Colonic mucosa (tissue), 4 donors: ENCODE data around the gene MUS81. TPM values are rescaled to one million over a fixed set of nuclear protein-coding genes. Genes with fewer than 3 reads are reported as not detected.

Experiments used
- DNase-seq: peaks from one replicate; pipeline ENCODE4 v3.0.0-alpha.2; 2020
- H3K27ac ChIP-seq: fragments of 200-600 bp; one replicate; pipeline ENCODE4 v1.8.0; 2021
- H3K27me3 ChIP-seq: fragments of 200-600 bp; one replicate; pipeline ENCODE4 v1.8.0; 2021
- H3K36me3 ChIP-seq: fragments of 200-600 bp; one replicate; pipeline ENCODE4 v1.8.0; 2021
- H3K4me1 ChIP-seq: fragments of 200-600 bp; one replicate; pipeline ENCODE4 v1.8.0; 2021; ENCODE audit warnings: mild to moderate bottlenecking
- H3K4me3 ChIP-seq: fragments of 200-600 bp; one replicate; pipeline ENCODE4 v1.8.0; 2021
- H3K9ac ChIP-seq, 2 donors: one replicate each; pipeline ENCODE4 v1.7.0; 2013; ENCODE audit warnings: control low read depth in 2 of 2, low read depth in 2 of 2, low read length in 2 of 2
- H3K9me3 ChIP-seq: fragments of 200-600 bp; one replicate; pipeline ENCODE4 v1.8.0; 2021
- intact Hi-C: fragments of 100-400 bp; cut with DNase I; formaldehyde crosslinking; loops from one replicate; pipeline ENCODE4 v1.14.1; 2022
- total RNA-seq, 2 donors: library from RNA; stranded (reverse); fragmentation: NEBNext Ultra II Directional in 1 of 2; extraction: Animal tissue kit (Norgen Biotek cat#: 25700) in 1 of 2; gene quantifications; one replicate each; pipeline ENCODE4 v1.2.1, GENCODE V29; 2021
- TF ChIP-seq, protein P1 (sequence below): fragments of 200-600 bp; IDR thresholded peaks from one replicate; pipeline ENCODE4 v1.8.0; 2022; ENCODE audit warnings: antibody characterized with exemption, mild to moderate bottlenecking
- donor health status: healthy.
- donor health status: DM: no; HTN: no; CAD: no.
- donor health status: DM: no; HTN: no; CAD: no.

The MUS81 gene
- total RNA-seq, 2 donors from 2014 or later = 47.2 to 62.5 TPM

DNA sequence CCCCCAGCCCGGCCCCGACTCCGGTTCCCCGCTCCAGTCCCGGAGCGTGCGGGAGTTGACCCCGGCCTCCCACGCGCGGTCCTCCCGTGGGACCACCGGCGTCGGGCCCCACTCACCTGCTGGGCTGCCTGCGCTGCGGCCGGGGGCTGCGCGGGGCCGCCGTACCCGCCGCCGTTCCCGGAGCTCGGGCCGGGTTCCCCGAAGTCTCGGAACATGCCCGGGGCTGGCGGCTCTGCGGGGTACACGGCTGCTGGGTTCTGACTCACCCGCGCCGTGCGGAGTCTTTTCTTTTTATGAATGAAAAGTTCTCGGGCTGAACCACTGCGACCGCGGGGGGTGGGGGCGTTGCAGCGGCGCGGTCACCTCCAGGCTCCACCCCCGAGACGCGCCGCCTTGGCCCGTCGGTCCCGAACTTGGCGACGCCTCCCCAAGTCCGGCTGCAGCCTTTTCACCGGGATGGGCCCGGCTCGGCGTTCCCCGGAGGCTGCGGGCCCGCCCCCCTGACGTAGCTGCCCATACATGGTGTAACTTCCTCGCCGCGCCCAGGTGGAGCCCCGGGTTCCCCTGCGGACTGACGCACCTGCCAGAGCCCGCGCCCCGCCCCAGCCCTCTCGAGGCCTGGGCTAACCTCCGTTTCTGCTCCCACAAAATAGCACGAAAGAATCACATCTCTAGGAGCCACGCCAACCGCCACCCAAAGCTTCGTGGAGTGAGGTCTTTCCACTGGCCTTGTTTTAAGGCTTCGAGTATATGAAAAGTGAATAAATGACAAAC, 40.1 kb downstream of the MUS81 start, which contains the start of gene FOSL1:
Gene FOSL1 (minus strand): TSS at position 264 of the 774 bp plus-strand sequence. CDS start 49 bp downstream, at position 215.
- Histone ChIP-seq H3K4me3 (peak within 1 kb of the TSS; percentile 53), H3K9ac (peak within 1 kb of the TSS; percentile 51), H3K9me3 (no peaks in the 10 kb centered on the region), H3K27me3 (no peaks in the 10 kb centered on the region), H3K36me3 (no peaks in the 10 kb centered on the region), H3K27ac (peak within 1 kb of the TSS; percentile 34), H3K4me1 (peaks cover 9% of the 10 kb centered on the region)
- intact Hi-C loops = no loop called here
- DNase-seq = peak; percentile 96
- TF ChIP-seq, protein P1, sequence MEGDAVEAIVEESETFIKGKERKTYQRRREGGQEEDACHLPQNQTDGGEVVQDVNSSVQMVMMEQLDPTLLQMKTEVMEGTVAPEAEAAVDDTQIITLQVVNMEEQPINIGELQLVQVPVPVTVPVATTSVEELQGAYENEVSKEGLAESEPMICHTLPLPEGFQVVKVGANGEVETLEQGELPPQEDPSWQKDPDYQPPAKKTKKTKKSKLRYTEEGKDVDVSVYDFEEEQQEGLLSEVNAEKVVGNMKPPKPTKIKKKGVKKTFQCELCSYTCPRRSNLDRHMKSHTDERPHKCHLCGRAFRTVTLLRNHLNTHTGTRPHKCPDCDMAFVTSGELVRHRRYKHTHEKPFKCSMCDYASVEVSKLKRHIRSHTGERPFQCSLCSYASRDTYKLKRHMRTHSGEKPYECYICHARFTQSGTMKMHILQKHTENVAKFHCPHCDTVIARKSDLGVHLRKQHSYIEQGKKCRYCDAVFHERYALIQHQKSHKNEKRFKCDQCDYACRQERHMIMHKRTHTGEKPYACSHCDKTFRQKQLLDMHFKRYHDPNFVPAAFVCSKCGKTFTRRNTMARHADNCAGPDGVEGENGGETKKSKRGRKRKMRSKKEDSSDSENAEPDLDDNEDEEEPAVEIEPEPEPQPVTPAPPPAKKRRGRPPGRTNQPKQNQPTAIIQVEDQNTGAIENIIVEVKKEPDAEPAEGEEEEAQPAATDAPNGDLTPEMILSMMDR = no peak

DNA sequence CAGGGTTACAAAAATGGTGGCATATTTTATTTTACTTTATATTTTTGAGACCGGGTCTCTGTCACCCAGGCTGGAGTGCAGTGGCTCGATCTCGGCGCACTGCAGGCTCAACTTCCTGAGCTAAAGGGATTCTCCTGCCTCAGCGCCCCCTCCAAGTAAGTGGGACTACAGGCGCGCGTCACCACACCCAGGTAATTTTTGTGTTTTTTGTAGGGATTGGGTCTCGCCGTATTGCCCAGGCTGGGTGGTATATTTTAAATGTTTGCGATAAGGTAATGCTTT, 40.6 kb downstream of the MUS81 start:
- Histone ChIP-seq H3K27ac (peak overlapping the region; percentile 32), H3K9me3 (no peaks in the 10 kb centered on the region), H3K36me3 (no peaks in the 10 kb centered on the region), H3K27me3 (no peaks in the 10 kb centered on the region), H3K4me1 (peaks cover 9% of the 10 kb centered on the region), H3K9ac (no peak overlapping the region), H3K4me3 (peak overlapping the region; percentile 53)
- intact Hi-C loops = no loop called here
- DNase-seq = no peak
- TF ChIP-seq, protein P1 = no peak

DNA sequence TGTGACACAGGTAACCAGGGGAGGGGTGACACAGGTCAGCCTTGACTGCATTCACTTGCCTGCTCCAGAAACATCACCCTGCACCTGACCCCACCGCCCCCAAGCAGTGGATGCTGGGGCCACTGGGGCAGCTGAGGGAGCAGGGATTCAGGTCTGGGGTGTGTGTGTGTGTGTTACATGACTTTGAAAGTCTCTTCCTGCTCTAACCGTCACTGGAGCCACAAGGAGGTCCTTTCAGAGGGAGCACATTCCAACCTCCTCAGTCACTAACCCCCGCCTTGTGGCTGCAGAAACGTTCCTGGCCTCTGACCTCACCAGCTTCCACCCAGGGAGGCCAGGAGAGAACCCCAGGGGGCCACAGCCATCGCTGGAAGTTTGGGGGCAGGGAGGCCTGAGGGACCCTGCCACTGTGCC, 42.8 kb downstream of the MUS81 start:
- no peaks in the 10 kb centered on the region for H3K27me3 ChIP-seq
- TF ChIP-seq, protein P1 = no peak
- no peak overlapping the region for H3K4me3 ChIP-seq
- no peak for DNase-seq
- no peak overlapping the region for H3K27ac ChIP-seq
- H3K9me3 ChIP-seq = no peaks in the 10 kb centered on the region
- H3K36me3 ChIP-seq = no peaks in the 10 kb centered on the region
- peaks cover 9% of the 10 kb centered on the region for H3K4me1 ChIP-seq
- H3K9ac ChIP-seq = no peak overlapping the region
- intact Hi-C loops = no loop called here

DNA sequence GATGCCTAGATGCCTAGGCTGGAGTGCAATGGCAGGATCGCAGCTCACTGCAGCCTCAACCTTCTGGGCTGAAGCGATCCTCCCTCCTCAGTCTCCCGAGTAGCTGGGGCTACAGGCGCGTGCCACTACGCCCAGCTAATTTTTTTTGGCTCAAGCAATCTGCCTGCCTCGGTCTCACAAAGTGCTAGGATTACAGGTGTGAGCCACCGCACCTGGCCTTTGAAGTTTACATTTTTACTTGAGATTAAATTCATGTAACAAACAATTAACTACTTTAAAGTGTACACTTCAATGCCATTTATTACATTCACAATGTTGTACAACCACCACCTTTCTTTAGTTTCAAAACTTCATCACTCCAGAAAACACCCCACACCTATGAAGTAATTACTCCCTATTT, 43.5 kb downstream of the MUS81 start:
- no peak overlapping the region for H3K9ac ChIP-seq
- H3K36me3 ChIP-seq = no peaks in the 10 kb centered on the region
- peaks cover 9% of the 10 kb centered on the region for H3K4me1 ChIP-seq
- H3K27me3 ChIP-seq = no peaks in the 10 kb centered on the region
- intact Hi-C loops = no loop called here
- no peaks in the 10 kb centered on the region for H3K9me3 ChIP-seq
- DNase-seq = no peak
- TF ChIP-seq, protein P1 = no peak
- no peak overlapping the region for H3K4me3 ChIP-seq
- no peak overlapping the region for H3K27ac ChIP-seq

DNA sequence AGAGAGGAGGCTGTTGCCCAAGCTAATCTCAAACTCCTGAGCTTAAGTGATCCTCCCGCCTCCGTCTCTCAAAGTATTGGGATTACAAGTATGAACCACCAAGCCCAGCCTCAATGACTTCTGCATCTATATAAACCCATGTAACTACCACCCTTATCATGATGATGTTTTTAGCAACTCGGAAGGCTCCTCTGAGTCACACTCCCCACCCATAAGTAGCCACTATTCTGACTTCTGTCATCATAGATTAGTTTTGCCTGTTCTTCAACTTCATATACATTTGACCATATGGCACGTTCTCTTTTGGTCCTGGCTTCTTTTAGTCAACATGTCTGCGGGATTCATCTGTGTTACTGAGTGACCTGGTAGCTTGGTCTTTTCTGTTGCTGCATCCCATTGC, 46.4 kb downstream of the MUS81 start:
- H3K27me3 ChIP-seq = no peaks in the 10 kb centered on the region
- no peak for DNase-seq
- no peaks in the 10 kb centered on the region for H3K9me3 ChIP-seq
- no peak overlapping the region for H3K4me3 ChIP-seq
- peaks cover 2% of the 10 kb centered on the region for H3K4me1 ChIP-seq
- intact Hi-C loops = no loop called here
- H3K36me3 ChIP-seq = no peaks in the 10 kb centered on the region
- TF ChIP-seq, protein P1 = no peak
- H3K27ac ChIP-seq = no peak overlapping the region
- no peak overlapping the region for H3K9ac ChIP-seq
